ENCODE results near the gene CAMKK2.

GRCh38 chr12:121331248-121331647 lies 34.7 kb upstream of the CAMKK2 start:
- TF ChIP-seq CTCF (IDR thresholded peaks at IDR 0.05; ENCODE audit: low read depth, low read length) (no peak), EZH2phosphoT487 (IDR thresholded peaks at IDR 0.05; ENCODE audit: low read depth) (no peak)

All from OCI-LY3 (cell line).